Panc1 (cell line): ENCODE measurements around the gene RIC8A. TPM values are rescaled to one million over a fixed set of nuclear protein-coding genes. Genes with fewer than 3 reads are reported as not detected.
"Not testable (repeated sequence)": the region's sequence is repeated elsewhere in the genome, so short reads cannot be mapped to it uniquely, and the experiment has no call there.

Experiments
- ATAC-seq: fragments of 200-7000 bp; cut with Tn5 transposase; 2 replicates; pipeline ENCODE4 v1.9.1; 2020; ENCODE audit warnings: mild to moderate bottlenecking, moderate library complexity
- BruUV-seq: library from RNA; stranded (reverse); fragments of 400-500 nt; replicated peaks from 2 replicates; lab custom pipeline; 2021; lab: Mats Ljungman, UMichigan
- CTCF ChIA-PET: fragments of 300-600 bp; sonication (Branson Sonifier 250); formaldehyde crosslinking; loops from one replicate; lab custom pipeline; 2022; ENCODE audit warnings: antibody characterized with exemption; lab: Charles Lee
- POLR2A ChIA-PET: fragments of 300-600 bp; sonication (Branson Sonifier 250); formaldehyde crosslinking; loops from one replicate; lab custom pipeline; 2022; ENCODE audit warnings: antibody characterized with exemption; lab: Charles Lee
- DNase-seq: peaks from one replicate; pipeline ENCODE4 v3.0.0-alpha.2; 2010; ENCODE audit warnings: low read depth, low spot score
- H3K27ac ChIP-seq: 2 replicates; pipeline ENCODE4 v1.5.1; 2011; ENCODE audit warnings: mild to moderate bottlenecking, low read length, inconsistent platforms
- H3K27me3 ChIP-seq: fragments of 200-500 bp; sonication (Bioruptor generic); 2 replicates; pipeline ENCODE4 v1.6.0; 2014; ENCODE audit warnings: low read length, inconsistent platforms; ENCODE audit not compliant: control insufficient read depth, insufficient read depth
- H3K36me3 ChIP-seq: fragments of 200-500 bp; sonication (Bioruptor generic); 2 replicates; pipeline ENCODE4 v1.5.1; 2014; ENCODE audit warnings: inconsistent platforms, mild to moderate bottlenecking, low read length, moderate library complexity; ENCODE audit not compliant: control insufficient read depth, insufficient read depth
- H3K4me1 ChIP-seq: 2 replicates; pipeline ENCODE4 v1.5.1; 2011; ENCODE audit warnings: inconsistent platforms, mild to moderate bottlenecking, low read length, moderate library complexity; ENCODE audit not compliant: control insufficient read depth, insufficient read depth
- H3K4me3 ChIP-seq, 2 experiments: 2 replicates each; pipeline ENCODE4 v1.5.1; 2011 to 2012; ENCODE audit warnings: low read depth in 2 of 2, low read length in 2 of 2, mild to moderate bottlenecking in 2 of 2, inconsistent platforms in 1 of 2, moderate library complexity in 1 of 2
- H3K9me3 ChIP-seq: fragments of 200-500 bp; sonication (Bioruptor generic); 2 replicates; pipeline ENCODE4 v1.5.1; 2014; ENCODE audit warnings: low read depth, mild to moderate bottlenecking, inconsistent platforms, low read length, moderate library complexity; ENCODE audit not compliant: control insufficient read depth, insufficient read depth
- in situ Hi-C: cut with HindIII; loops from 2 replicates; pipeline ENCODE4 v1.10.0; 2016; ENCODE audit warnings: low sequenced_read_pairs, low pct_unique_long_range_greater_than_20kb
- intact Hi-C: fragments of 100-400 bp; cut with micrococcal nuclease; formaldehyde crosslinking; loops from one replicate; pipeline ENCODE4 v1.10.0; 2022; ENCODE audit not compliant: unreplicated experiment
- total RNA-seq: library from RNA; stranded (reverse); gene quantifications from one replicate; pipeline ENCODE4 v1.2.1, GENCODE V29; 2021; ENCODE audit not compliant: unreplicated experiment
- TF ChIP-seq, protein P1 (sequence below): fragments of 450-650 bp; IDR thresholded peaks from 2 replicates; pipeline ENCODE4 v1.5.1; 2017; ENCODE audit warnings: mild to moderate bottlenecking

Gene RIC8A
- total RNA-seq, 1 experiment from 2014 or later = 264 TPM

GRCh38 chr11:190546-190945, 17.0 kb upstream of the RIC8A start:
- POLR2A ChIA-PET, in situ Hi-C loops, H3K27ac ChIP-seq, H3K4me3 ChIP-seq, ATAC-seq, BruUV-seq, intact Hi-C loops, CTCF ChIA-PET, DNase-seq, H3K36me3 ChIP-seq, H3K27me3 ChIP-seq, H3K9me3 ChIP-seq, H3K4me1 ChIP-seq: not testable (repeated sequence)

GRCh38 chr11:191490-192478, 15.7 kb upstream of the RIC8A start:
- POLR2A ChIA-PET, intact Hi-C loops, in situ Hi-C loops, BruUV-seq, H3K4me1 ChIP-seq, H3K36me3 ChIP-seq, H3K9me3 ChIP-seq, CTCF ChIA-PET, DNase-seq, H3K27me3 ChIP-seq, H3K4me3 ChIP-seq, H3K27ac ChIP-seq: not testable (repeated sequence)
- TF ChIP-seq, protein P1, sequence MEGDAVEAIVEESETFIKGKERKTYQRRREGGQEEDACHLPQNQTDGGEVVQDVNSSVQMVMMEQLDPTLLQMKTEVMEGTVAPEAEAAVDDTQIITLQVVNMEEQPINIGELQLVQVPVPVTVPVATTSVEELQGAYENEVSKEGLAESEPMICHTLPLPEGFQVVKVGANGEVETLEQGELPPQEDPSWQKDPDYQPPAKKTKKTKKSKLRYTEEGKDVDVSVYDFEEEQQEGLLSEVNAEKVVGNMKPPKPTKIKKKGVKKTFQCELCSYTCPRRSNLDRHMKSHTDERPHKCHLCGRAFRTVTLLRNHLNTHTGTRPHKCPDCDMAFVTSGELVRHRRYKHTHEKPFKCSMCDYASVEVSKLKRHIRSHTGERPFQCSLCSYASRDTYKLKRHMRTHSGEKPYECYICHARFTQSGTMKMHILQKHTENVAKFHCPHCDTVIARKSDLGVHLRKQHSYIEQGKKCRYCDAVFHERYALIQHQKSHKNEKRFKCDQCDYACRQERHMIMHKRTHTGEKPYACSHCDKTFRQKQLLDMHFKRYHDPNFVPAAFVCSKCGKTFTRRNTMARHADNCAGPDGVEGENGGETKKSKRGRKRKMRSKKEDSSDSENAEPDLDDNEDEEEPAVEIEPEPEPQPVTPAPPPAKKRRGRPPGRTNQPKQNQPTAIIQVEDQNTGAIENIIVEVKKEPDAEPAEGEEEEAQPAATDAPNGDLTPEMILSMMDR = peak; percentile 81; the same call in 1 of the 2 replicates
- peak; percentile 81 for ATAC-seq

GRCh38 chr11:192674-193128, 14.8 kb upstream of the RIC8A start, which contains the start of gene SCGB1C1:
SCGB1C1 (plus strand) TSS chr11:193078; CDS start chr11:193100, 22 bp downstream.
- CTCF ChIA-PET, intact Hi-C loops, in situ Hi-C loops, H3K4me3 ChIP-seq, H3K4me1 ChIP-seq, POLR2A ChIA-PET, H3K9me3 ChIP-seq, ATAC-seq, H3K36me3 ChIP-seq, DNase-seq, H3K27me3 ChIP-seq, BruUV-seq, H3K27ac ChIP-seq: not testable (repeated sequence)

GRCh38 chr11:193481-193880, 14.0 kb upstream of the RIC8A start:
- H3K4me1 ChIP-seq, intact Hi-C loops, H3K27ac ChIP-seq, in situ Hi-C loops, H3K9me3 ChIP-seq, H3K27me3 ChIP-seq, CTCF ChIA-PET, H3K4me3 ChIP-seq, BruUV-seq, ATAC-seq, POLR2A ChIA-PET, DNase-seq, H3K36me3 ChIP-seq: not testable (repeated sequence)
